Pancreas (tissue), 10 donors: ENCODE measurements around the gene SLC22A17. TPM values are rescaled to one million over a fixed set of nuclear protein-coding genes. Genes with fewer than 3 reads are reported as not detected.

Experiments
- ATAC-seq, 4 donors: fragments of 200-7000 bp; cut with Tn5 transposase; one replicate each; pipeline versions ENCODE4 v1.8.0 to v1.9.1; 2020; ENCODE audit warnings: mild to moderate bottlenecking in 4 of 4, moderate library complexity in 4 of 4
- DNase-seq, 6 donors: peaks; one replicate each; pipeline ENCODE4 v3.0.0-alpha.2; 2020
- FAIRE-seq: peaks from 2 replicates; lab custom pipeline; 2012; peaks lifted over from hg19 to GRCh38; lab: Jason Lieb, UNC
- H3K27ac ChIP-seq, 4 donors: fragments of 200-600 bp; sonication (generic); 1 replicate in 3 of 4; 2 replicates in 1 of 4; pipeline versions ENCODE4 v1.5.0 to v1.8.0; 2020
- H3K27me3 ChIP-seq, 4 donors: fragments of 200-600 bp; one replicate each; pipeline ENCODE4 v1.8.0; 2021
- H3K36me3 ChIP-seq, 3 donors: fragments of 200-600 bp; sonication (generic) in 1 of 3; one replicate each; pipeline versions ENCODE4 v1.5.0 to v1.8.0; 2020 to 2021
- H3K4me1 ChIP-seq, 3 donors: fragments of 200-600 bp; one replicate each; pipeline ENCODE4 v1.8.0; 2021
- H3K4me3 ChIP-seq, 4 donors: fragments of 200-600 bp; sonication (generic) in 2 of 4; one replicate each; pipeline versions ENCODE4 v1.5.0 to v1.8.0; 2020 to 2021
- H3K9me3 ChIP-seq, 4 donors: fragments of 200-600 bp; one replicate each; pipeline ENCODE4 v1.8.0; 2021
- CTCF ChIP-seq, 4 donors: fragments of 200-600 bp; sonication (generic) in 3 of 4; IDR thresholded peaks; one replicate each; pipeline versions ENCODE4 v1.5.0 to v1.8.0; 2021; ENCODE audit warnings: antibody characterized with exemption in 4 of 4
- WGBS, 2 donors: extraction: QIAGEN DNeasy Blood & Tissue Kit; methylation state at CpG; one replicate each; pipeline ENCODE4 v1.1.7; 2013; 5-methylcytosine and 5-hydroxymethylcytosine counted together
- intact Hi-C, 3 donors: fragments of 100-400 bp; cut with DNase I; formaldehyde crosslinking; loops; one replicate each; pipeline versions ENCODE4 v1.11.1 to v1.14.2; 2022
- polyA plus RNA-seq, 2 donors: library from polyadenylated mRNA; stranded (reverse); fragments of 200-250 nt; gene quantifications; one replicate each; pipeline ENCODE4 v1.2.3, GENCODE V29; 2013
- total RNA-seq, 6 donors: library from RNA; stranded (reverse); fragmentation: NEBNext Ultra II Directional in 4 of 6; extraction: Animal tissue kit (Norgen Biotek cat#: 25700) in 4 of 6; gene quantifications; one replicate each; pipeline versions ENCODE4 v1.2.1 to v1.2.4, GENCODE V29; 2021 to 2023
- donor health status: healthy with polysubstance abuse.
- donor health status: DM: no; HTN: no; CAD: no; lungs with moderate emphysema.
- donor health status: DM: no; HTN: no; CAD: no.
- donor health status: control.
- donor health status: control.
- donor health status: Bipolar disorder and iron deficiency.
- donor health status: DM: yes; HTN: yes; CAD: no.
- donor health status: DM: no; HTN: no; CAD: no.
- donor health status: DM: no; HTN: no; CAD: no.
- donor health status: DM: yes; HTN: yes; CAD: no.

The SLC22A17 gene
- total and polyA plus RNA-seq, 8 donors, result 6.4 to 90.7 (median 14.8) TPM

GRCh38 chr14:23382276-23382675 is 29.6 kb upstream of the SLC22A17 start:
- no peak for ATAC-seq
- Histone ChIP-seq H3K36me3 (no peaks in the 10 kb centered on the region), H3K27ac (no peak overlapping the region), H3K4me1 (peaks cover 0 to 7% (median 0%) of the 10 kb centered on the region in 3 donors), H3K4me3 (no peak overlapping the region), H3K27me3 (no peaks in the 10 kb centered on the region), H3K9me3 (no peaks in the 10 kb centered on the region)
- DNase-seq, result no peak
- WGBS, 2 donors, result 88 to 96% methylated on average over 6 of the region's 6 CpGs
- TF ChIP-seq CTCF (IDR thresholded peaks at IDR 0.05), result no peak
- intact Hi-C loops, result loop anchor here in 1 of 3 donors (5.0 kb wide), 1 partner anchor 115 kb away; no protein-coding TSS in a partner anchor
- FAIRE-seq, result no peak

GRCh38 chr14:23381871-23382270 is 29.2 kb upstream of the SLC22A17 start:
- FAIRE-seq (no peak), ATAC-seq (no peak), DNase-seq (no peak)
- Histone ChIP-seq H3K4me1 (peaks cover 0 to 7% (median 0%) of the 10 kb centered on the region in 3 donors), H3K27ac (no peak overlapping the region), H3K27me3 (no peaks in the 10 kb centered on the region), H3K4me3 (no peak overlapping the region), H3K9me3 (no peaks in the 10 kb centered on the region), H3K36me3 (no peaks in the 10 kb centered on the region)
- TF ChIP-seq CTCF (IDR thresholded peaks at IDR 0.05), result no peak
- intact Hi-C loops, result loop anchor here in 1 of 3 donors (5.0 kb wide), 1 partner anchor 115 kb away; no protein-coding TSS in a partner anchor
- 65 to 72% methylated on average over 3 of the region's 3 CpGs for WGBS, 2 donors

GRCh38 chr14:23380976-23381375 is 28.3 kb upstream of the SLC22A17 start:
- FAIRE-seq (no peak), ATAC-seq (no peak), DNase-seq (no peak)
- Histone ChIP-seq H3K9me3 (no peaks in the 10 kb centered on the region), H3K27me3 (no peaks in the 10 kb centered on the region), H3K4me1 (peaks cover 0 to 7% (median 0%) of the 10 kb centered on the region in 3 donors), H3K36me3 (no peaks in the 10 kb centered on the region), H3K27ac (no peak overlapping the region), H3K4me3 (no peak overlapping the region)
- intact Hi-C loops, result loop anchor here in 1 of 3 donors (5.0 kb wide), 1 partner anchor 114 kb away; no protein-coding TSS in a partner anchor
- no peak for TF ChIP-seq CTCF (IDR thresholded peaks at IDR 0.05)
- 71 to 77% methylated on average over 4 of the region's 4 CpGs for WGBS, 2 donors

GRCh38 chr14:23380197-23380914 is 27.7 kb upstream of the SLC22A17 start:
- no peak for FAIRE-seq
- H3K36me3 ChIP-seq, result no peaks in the 10 kb centered on the region
- intact Hi-C loops, result loop anchor here in 1 of 3 donors (5.0 kb wide), 1 partner anchor 113 kb away; no protein-coding TSS in a partner anchor
- ATAC-seq, result peak; percentile 2 to 8 (median 4)
- no peak for TF ChIP-seq CTCF (IDR thresholded peaks at IDR 0.05)
- H3K27me3 ChIP-seq, result no peaks in the 10 kb centered on the region
- H3K9me3 ChIP-seq, result no peaks in the 10 kb centered on the region
- no peak overlapping the region for H3K27ac ChIP-seq
- 57 to 58% methylated on average over 16 of the region's 16 CpGs for WGBS, 2 donors
- peaks cover 0 to 4% (median 0%) of the 10 kb centered on the region in 3 donors for H3K4me1 ChIP-seq
- H3K4me3 ChIP-seq, result no peak overlapping the region
- DNase-seq, result no peak
